K562 (cell line): ENCODE measurements around the gene SERPINB7. TPM values are rescaled to one million over a fixed set of nuclear protein-coding genes. Genes with fewer than 3 reads are reported as not detected.

Experiments used
- ATAC-seq: fragments of 200-7000 bp; cut with Tn5 transposase; 3 replicates; pipeline ENCODE4 v1.9.1; 2020; ENCODE audit warnings: moderate library complexity
- BruUV-seq: library from RNA; stranded (reverse); fragments of 400-500 nt; replicated peaks from 2 replicates; lab custom pipeline; 2021; lab: Mats Ljungman, UMichigan
- CTCF ChIA-PET: fragments of 300-600 bp; formaldehyde crosslinking; extraction: SDS; loops from one replicate; lab custom pipeline; 2021; ENCODE audit warnings: low intra/inter-chr PET ratio; lab: Yijun Ruan, JAX
- POLR2A ChIA-PET: fragments of 300-600, 350-650 bp; sonication (Branson Sonifier 250); formaldehyde crosslinking; extraction: SDS; loops from one replicate; lab custom pipeline; 2021; ENCODE audit warnings: antibody characterized with exemption, inconsistent platforms; lab: Yijun Ruan, JAX
- DNase-seq, 4 experiments: peaks; one replicate each; pipeline versions ENCODE4 v3.0.0 to v3.0.0-alpha.2; 2011 to 2018; ENCODE audit warnings: low spot score in 3 of 4, mixed read lengths in 3 of 4; ENCODE audit errors: extremely low read depth in 1 of 4
- FAIRE-seq: peaks from 2 replicates; lab custom pipeline; 2011; peaks lifted over from hg19 to GRCh38; lab: Jason Lieb, UNC
- H2AFZ ChIP-seq: 2 replicates; pipeline ENCODE4 v1.6.0; 2011; ENCODE audit warnings: low read depth, low read length, control low read depth, inconsistent platforms
- H3K27ac ChIP-seq: fragments of 200-600 bp; 3 replicates; pipeline ENCODE4 v1.8.0; 2011; ENCODE audit warnings: low read depth, mild to moderate bottlenecking, control low read depth, inconsistent platforms, low read length, moderate library complexity, mixed read lengths; ENCODE audit errors: extremely low read depth
- H3K27me3 ChIP-seq, 2 experiments: fragments of 300-600 bp in 1 of 2; 2 replicates in 1 of 2; 3 replicates in 1 of 2; pipeline versions ENCODE4 v1.6.0 to v1.8.0; 2011; ENCODE audit warnings: inconsistent platforms in 2 of 2, low read length in 2 of 2, mild to moderate bottlenecking in 1 of 2, mixed read lengths in 1 of 2, moderate library complexity in 1 of 2; ENCODE audit not compliant: control insufficient read depth in 2 of 2, insufficient read depth in 2 of 2
- H3K36me3 ChIP-seq: fragments of 300-600 bp; 3 replicates; pipeline ENCODE4 v1.8.0; 2011; ENCODE audit warnings: mild to moderate bottlenecking, low read length, inconsistent platforms; ENCODE audit not compliant: control insufficient read depth, insufficient read depth
- H3K4me1 ChIP-seq, 2 experiments: fragments of 200-600 bp in 1 of 2; replicated peaks in 1 of 2; 2 replicates in 1 of 2; 3 replicates in 1 of 2; pipeline versions ENCODE4 v1.5.1 to v1.8.0; 2011; ENCODE audit warnings: inconsistent platforms in 2 of 2, low read length in 2 of 2, mild to moderate bottlenecking in 1 of 2, mixed read lengths in 1 of 2, moderate library complexity in 1 of 2; ENCODE audit not compliant: control insufficient read depth in 2 of 2, insufficient read depth in 2 of 2
- H3K4me2 ChIP-seq: 2 replicates; pipeline ENCODE4 v1.6.1; 2011; ENCODE audit warnings: low read length, control low read depth, inconsistent platforms, mixed read lengths; ENCODE audit not compliant: insufficient read depth
- H3K4me3 ChIP-seq: fragments of 200-600 bp; sonication (generic), shearing (Covaris generic); 2 replicates; pipeline ENCODE4 v1.5.1; 2016; ENCODE audit warnings: control low read depth, inconsistent platforms
- H3K79me2 ChIP-seq: fragments of 200-600 bp; 3 replicates; pipeline ENCODE4 v1.8.0; 2011; ENCODE audit warnings: low read length, inconsistent platforms; ENCODE audit not compliant: control insufficient read depth, insufficient read depth
- H3K9ac ChIP-seq, 2 experiments: 2 replicates each; pipeline versions ENCODE4 v1.6.0 to v1.6.1; 2011; ENCODE audit warnings: low read depth in 2 of 2, low read length in 2 of 2, control low read depth in 1 of 2, inconsistent platforms in 1 of 2, mild to moderate bottlenecking in 1 of 2, mixed read lengths in 1 of 2; ENCODE audit not compliant: insufficient read depth in 1 of 2
- H3K9me1 ChIP-seq: one replicate; pipeline ENCODE4 v1.6.0; 2011; ENCODE audit warnings: inconsistent platforms, mild to moderate bottlenecking, low read length, moderate library complexity; ENCODE audit not compliant: control insufficient read depth, insufficient read depth
- H3K9me3 ChIP-seq: replicated peaks from 2 replicates; pipeline ENCODE4 v1.5.1; 2011; ENCODE audit warnings: low read depth, low read length, inconsistent platforms; ENCODE audit not compliant: control insufficient read depth, insufficient read depth
- H4K20me1 ChIP-seq: replicated peaks from 2 replicates; pipeline ENCODE4 v1.6.1; 2011; ENCODE audit warnings: low read length, inconsistent platforms, mixed read lengths; ENCODE audit not compliant: control insufficient read depth, insufficient read depth
- ELF1 ChIP-seq: fragments of 200-800 bp; sonication (Bioruptor generic); IDR thresholded peaks from 2 replicates; pipeline ENCODE4 v1.6.1; 2016; ENCODE audit warnings: missing genetic modification characterization, missing compliant biosample characterization
- HMG20B ChIP-seq: fragments of 250-450 bp; sonication (Bioruptor Pico); IDR thresholded peaks from 2 replicates; pipeline ENCODE4 v1.5.0; 2021; ENCODE audit warnings: mild to moderate bottlenecking
- KDM4B ChIP-seq, 2 experiments: fragments of 450-650 bp in 1 of 2; sonication (generic) in 1 of 2; IDR thresholded peaks; 2 replicates each; pipeline ENCODE4 v1.6.1; 2016 to 2017; ENCODE audit warnings: borderline replicate concordance in 2 of 2, antibody characterized with exemption in 1 of 2, low read depth in 1 of 2, mild to moderate bottlenecking in 1 of 2
- MAFK ChIP-seq: IDR thresholded peaks from 2 replicates; pipeline ENCODE4 v1.6.1; 2011; ENCODE audit warnings: low read length, improper control_type of control experiment
- NR3C1 ChIP-seq: sonication (generic); formaldehyde crosslinking; IDR thresholded peaks from 2 replicates; pipeline ENCODE4 v1.8.1; 2022; ENCODE audit warnings: missing genetic modification reagents
- POLR2A ChIP-seq: fragments of 450-650 bp; conservative IDR thresholded peaks from 2 replicates; pipeline ENCODE4 v1.6.1; 2016
- PRPF4 ChIP-seq: fragments of 200-400 bp; formaldehyde crosslinking; IDR thresholded peaks from one replicate; pipeline ENCODE4 v1.6.1; 2017; ENCODE audit warnings: low read length, low read depth, mild to moderate bottlenecking; ENCODE audit not compliant: insufficient read depth, poor library complexity, severe bottlenecking
- TRIM28 ChIP-seq: fragments of 450-650 bp; IDR thresholded peaks from 2 replicates; pipeline ENCODE4 v1.6.1; 2017
- ZNF75A ChIP-seq: fragments of 450-650 bp; formaldehyde crosslinking; IDR thresholded peaks from 2 replicates; pipeline ENCODE4 v1.4.0; 2020; ENCODE audit warnings: mild to moderate bottlenecking
- WGBS: fragments of 100-300 bp; shearing (Covaris generic); methylation state at CpG from one replicate; pipeline ENCODE4 v1.1.6; 2016; ENCODE audit warnings: low coverage, mixed read lengths; ENCODE audit not compliant: insufficient coverage; ENCODE audit errors: missing lambda C conversion rate; 5-methylcytosine and 5-hydroxymethylcytosine counted together
- in situ Hi-C: fragments of 300-500 bp; cut with MboI; formaldehyde crosslinking; loops from 4 replicates; pipeline ENCODE4 v1.15.0; 2018; ENCODE audit warnings: inconsistent platforms, mixed read lengths
- intact Hi-C: fragments of 100-400 bp; cut with micrococcal nuclease; formaldehyde crosslinking; loops from 2 replicates; pipeline ENCODE4 v1.14.2; 2022
- polyA plus RNA-seq, 8 experiments: library from polyadenylated mRNA; depleted of rRNA in 4 of 8; stranded (reverse) in 5 of 8; unstranded in 3 of 8; fragments of >200 nt; fragmentation: Nextera tagmentation in 2 of 8; fragmentation: Illumina TruSeq in 1 of 8; extraction: Ambion mirVana in 2 of 8; extraction: Trizol in 1 of 8; gene quantifications; 2 replicates each; pipeline versions ENCODE4 v1.2.1 to v1.2.3, GENCODE V29; 2011 to 2014; ENCODE audit warnings: inconsistent platforms in 1 of 8, missing spikeins in 1 of 8
- total RNA-seq, 7 experiments: library from RNA; depleted of rRNA in 6 of 7; stranded (reverse); fragments of >200 nt in 6 of 7; fragmentation: Illumina TruSeq in 2 of 7; extraction: Trizol in 2 of 7; gene quantifications; 2 replicates each; pipeline versions ENCODE4 v1.2.1 to v1.2.3, GENCODE V29; 2011 to 2021; ENCODE audit warnings: low replicate concordance in 1 of 7
- TF ChIP-seq, protein P1 (sequence below): fragments of 450-650 bp; formaldehyde crosslinking; conservative IDR thresholded peaks from 2 replicates; pipeline ENCODE4 v1.4.0; 2022; ENCODE audit warnings: mild to moderate bottlenecking, missing genetic modification characterization
- TF ChIP-seq, protein P2 (sequence below): fragments of 250-450 bp; sonication (Bioruptor Pico); IDR thresholded peaks from 2 replicates; pipeline ENCODE4 v1.9.0; 2021; ENCODE audit warnings: mild to moderate bottlenecking
- TF ChIP-seq, protein P3 (sequence below): IDR thresholded peaks from 2 replicates; pipeline ENCODE4 v1.6.1; 2011; ENCODE audit not compliant: insufficient read length; ENCODE audit errors: extremely low read depth

The SERPINB7 gene
- total and polyA plus RNA-seq, 9 of the 15 experiments (the other 6 are each of a cell fraction or from before 2014, with no cell fraction given), result not detected

DNA sequence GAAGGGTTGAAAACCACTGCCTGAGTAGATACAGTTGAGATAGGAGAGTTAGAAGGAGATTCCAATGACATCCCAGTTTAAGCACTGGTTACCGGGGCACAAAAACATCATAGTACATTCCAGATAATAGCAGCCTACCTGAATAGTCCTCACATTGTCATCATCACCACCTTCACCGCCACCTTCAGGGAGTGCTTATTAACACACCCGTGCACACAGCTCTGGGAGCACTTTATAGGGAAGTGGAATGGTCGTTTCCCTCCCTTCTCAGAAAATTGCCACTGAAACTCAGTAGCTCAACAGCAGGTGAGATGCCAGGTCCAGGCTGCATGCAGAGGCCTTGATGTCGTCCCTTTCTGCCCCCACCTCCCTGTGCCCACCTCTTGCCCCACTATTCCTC is 8.2 kb downstream of the SERPINB7 start (continued):
- no peak for TF ChIP-seq KDM4B (IDR thresholded peaks at IDR 0.05; ENCODE audit: borderline replicate concordance in 2 of 2, low read depth in 1 of 2)
- no peak for TF ChIP-seq MAFK

DNA sequence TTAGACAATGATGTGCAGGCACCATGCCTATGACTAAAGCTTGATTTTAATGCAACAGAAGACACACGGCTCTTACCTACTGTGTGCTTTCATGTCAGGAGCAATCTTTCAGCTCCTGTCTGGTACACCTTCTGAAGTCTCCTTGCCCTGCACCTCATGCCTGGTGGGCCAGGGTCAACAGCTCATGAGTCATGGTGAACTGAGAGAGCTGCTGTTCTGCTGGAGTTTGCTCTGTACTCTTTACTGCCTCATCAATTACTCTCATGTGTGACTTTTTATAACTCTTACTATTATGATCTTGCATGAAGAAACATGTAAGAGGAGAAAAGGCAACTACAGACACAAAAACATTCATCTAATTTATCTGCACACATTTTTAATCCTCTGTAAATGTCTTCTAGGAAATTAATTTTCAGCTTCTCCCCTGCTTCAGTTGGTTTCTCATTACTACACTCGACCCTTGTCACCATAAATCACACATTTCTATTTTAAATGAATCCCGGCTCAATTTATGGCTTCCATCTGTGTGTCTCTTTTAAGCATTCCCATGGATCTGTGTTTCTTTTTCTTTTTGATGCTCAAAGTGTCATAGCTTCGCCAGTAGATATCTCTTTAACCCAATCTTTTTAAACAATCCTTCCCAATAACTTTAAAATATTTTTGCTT is 9.7 kb downstream of the SERPINB7 start:
- Histone ChIP-seq H3K27ac (no peak overlapping the region), H4K20me1 (no peaks in the 10 kb centered on the region), H3K27me3 (no peaks in the 10 kb centered on the region), H2AFZ (no peak overlapping the region), H3K9ac (no peak overlapping the region), H3K36me3 (no peaks in the 10 kb centered on the region), H3K9me3 (no peaks in the 10 kb centered on the region), H3K4me2 (no peak overlapping the region), H3K79me2 (no peaks in the 10 kb centered on the region), H3K4me1 (no peaks in the 10 kb centered on the region), H3K4me3 (no peak overlapping the region), H3K9me1 (no peaks in the 10 kb centered on the region)
- TF ChIP-seq TRIM28 (no peak), POLR2A (no peak), PRPF4 (no peak), HMG20B (CRISPR knock-in tag) (no peak), ZNF75A (CRISPR knock-in tag) (no peak), ELF1 (tag) (no peak), NR3C1 (CRISPR knock-in tag) (no peak)
- TF ChIP-seq, protein P1, sequence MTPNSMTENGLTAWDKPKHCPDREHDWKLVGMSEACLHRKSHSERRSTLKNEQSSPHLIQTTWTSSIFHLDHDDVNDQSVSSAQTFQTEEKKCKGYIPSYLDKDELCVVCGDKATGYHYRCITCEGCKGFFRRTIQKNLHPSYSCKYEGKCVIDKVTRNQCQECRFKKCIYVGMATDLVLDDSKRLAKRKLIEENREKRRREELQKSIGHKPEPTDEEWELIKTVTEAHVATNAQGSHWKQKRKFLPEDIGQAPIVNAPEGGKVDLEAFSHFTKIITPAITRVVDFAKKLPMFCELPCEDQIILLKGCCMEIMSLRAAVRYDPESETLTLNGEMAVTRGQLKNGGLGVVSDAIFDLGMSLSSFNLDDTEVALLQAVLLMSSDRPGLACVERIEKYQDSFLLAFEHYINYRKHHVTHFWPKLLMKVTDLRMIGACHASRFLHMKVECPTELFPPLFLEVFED, result no peak
- TF ChIP-seq, protein P2, sequence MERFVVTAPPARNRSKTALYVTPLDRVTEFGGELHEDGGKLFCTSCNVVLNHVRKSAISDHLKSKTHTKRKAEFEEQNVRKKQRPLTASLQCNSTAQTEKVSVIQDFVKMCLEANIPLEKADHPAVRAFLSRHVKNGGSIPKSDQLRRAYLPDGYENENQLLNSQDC (CRISPR knock-in tag), result no peak
- TF ChIP-seq, protein P3, sequence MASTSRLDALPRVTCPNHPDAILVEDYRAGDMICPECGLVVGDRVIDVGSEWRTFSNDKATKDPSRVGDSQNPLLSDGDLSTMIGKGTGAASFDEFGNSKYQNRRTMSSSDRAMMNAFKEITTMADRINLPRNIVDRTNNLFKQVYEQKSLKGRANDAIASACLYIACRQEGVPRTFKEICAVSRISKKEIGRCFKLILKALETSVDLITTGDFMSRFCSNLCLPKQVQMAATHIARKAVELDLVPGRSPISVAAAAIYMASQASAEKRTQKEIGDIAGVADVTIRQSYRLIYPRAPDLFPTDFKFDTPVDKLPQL, result no peak
- no TSS peak for BruUV-seq
- in situ Hi-C loops (no loop called here), intact Hi-C loops (no loop called here)
- 3% methylated on average over 4 of the region's 4 CpGs for WGBS
- CTCF ChIA-PET, result no interaction called here
- DNase-seq, result no peak
- FAIRE-seq, result no peak
- POLR2A ChIA-PET, result no interaction called here
- no peak for ATAC-seq
